NCI-H146 treated with DMSO at 0.1 percent for 48 hours (cell line): ENCODE measurements around the gene CHRM4.
"Not testable (repeated sequence)": the region's sequence is repeated elsewhere in the genome, so short reads cannot be mapped to it uniquely, and the experiment has no call there.

Experiments
- DNase-seq: peaks from one replicate; lab custom pipeline; 2025; ENCODE audit not compliant: unreplicated experiment; lab: John Stamatoyannopoulos, UW

CHRM4 gene

GRCh38 chr11:46382646-46383403 is 8.8 kb downstream of the CHRM4 start:
- DNase-seq = peak; percentile 15

DNA sequence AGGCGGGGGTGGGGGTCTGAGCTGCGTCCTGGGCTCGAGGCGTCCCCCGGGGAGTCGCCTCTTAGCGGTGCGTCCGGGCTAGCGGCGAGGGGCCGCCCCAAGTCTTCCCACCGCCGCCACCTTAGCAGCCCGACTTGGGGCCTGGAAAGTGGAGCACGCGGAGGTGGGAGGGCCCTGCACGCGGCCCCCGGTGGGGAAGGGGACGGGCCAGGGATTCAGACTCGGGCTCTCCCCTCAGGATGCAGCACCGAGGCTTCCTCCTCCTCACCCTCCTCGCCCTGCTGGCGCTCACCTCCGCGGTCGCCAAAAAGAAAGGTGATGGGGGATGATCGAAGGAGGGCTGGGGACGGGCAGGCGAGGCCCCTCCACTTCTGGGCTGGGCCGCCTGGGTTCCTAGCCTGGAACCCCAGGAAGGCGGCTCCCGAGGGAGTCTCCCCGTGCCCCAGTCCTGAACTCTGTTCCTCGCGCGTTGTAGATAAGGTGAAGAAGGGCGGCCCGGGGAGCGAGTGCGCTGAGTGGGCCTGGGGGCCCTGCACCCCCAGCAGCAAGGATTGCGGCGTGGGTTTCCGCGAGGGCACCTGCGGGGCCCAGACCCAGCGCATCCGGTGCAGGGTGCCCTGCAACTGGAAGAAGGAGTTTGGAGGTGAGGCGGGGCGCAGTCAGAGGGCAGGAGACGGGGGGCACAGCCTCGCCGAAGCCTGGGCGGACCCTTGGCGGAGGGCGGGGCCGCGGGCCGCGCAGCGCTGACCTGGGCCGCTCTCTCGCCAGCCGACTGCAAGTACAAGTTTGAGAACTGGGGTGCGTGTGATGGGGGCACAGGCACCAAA is 9.5 kb downstream of the CHRM4 start:
- DNase-seq = no peak

GRCh38 chr11:46381048-46381818 is 10.3 kb downstream of the CHRM4 start, which contains the start of gene MDK:
TSS of gene MDK (plus strand) at chr11:46381669. CDS start at chr11:46382058, 389 bp downstream.
- no peak for DNase-seq

- DNase-seq = no peak
These were observed 11.1 kb downstream of the CHRM4 start for GRCh38 chr11:46380340-46381047.

DNA sequence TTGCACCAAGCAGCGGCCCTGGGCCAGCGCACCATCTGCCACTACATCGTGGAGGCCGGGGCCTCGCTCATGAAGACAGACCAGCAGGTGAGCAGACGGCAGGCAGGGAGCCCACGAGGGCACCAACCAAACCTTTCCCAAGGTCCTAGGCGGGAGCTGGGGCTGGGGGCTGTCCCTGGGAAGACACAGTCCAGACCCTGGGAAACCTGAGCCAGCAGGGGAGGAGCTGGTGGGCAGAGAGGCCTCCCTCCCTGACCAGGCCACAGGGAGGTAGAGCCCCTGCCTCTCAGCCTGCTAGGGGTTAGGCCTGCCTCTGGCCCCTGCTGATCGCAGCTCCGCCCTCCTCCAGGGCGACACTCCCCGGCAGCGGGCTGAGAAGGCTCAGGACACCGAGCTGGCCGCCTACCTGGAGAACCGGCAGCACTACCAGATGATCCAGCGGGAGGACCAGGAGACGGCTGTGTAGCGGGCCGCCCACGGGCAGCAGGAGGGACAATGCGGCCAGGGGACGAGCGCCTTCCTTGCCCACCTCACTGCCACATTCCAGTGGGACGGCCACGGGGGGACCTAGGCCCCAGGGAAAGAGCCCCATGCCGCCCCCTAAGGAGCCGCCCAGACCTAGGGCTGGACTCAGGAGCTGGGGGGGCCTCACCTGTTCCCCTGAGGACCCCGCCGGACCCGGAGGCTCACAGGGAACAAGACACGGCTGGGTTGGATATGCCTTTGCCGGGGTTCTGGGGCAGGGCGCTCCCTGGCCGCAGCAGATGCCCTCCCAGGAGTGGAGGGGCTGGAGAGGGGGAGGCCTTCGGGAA is 11.9 kb downstream of the CHRM4 start:
- not testable (repeated sequence) for DNase-seq

- no peak for DNase-seq
These were observed 12.6 kb downstream of the CHRM4 start for GRCh38 chr11:46378811-46379481.

DNA sequence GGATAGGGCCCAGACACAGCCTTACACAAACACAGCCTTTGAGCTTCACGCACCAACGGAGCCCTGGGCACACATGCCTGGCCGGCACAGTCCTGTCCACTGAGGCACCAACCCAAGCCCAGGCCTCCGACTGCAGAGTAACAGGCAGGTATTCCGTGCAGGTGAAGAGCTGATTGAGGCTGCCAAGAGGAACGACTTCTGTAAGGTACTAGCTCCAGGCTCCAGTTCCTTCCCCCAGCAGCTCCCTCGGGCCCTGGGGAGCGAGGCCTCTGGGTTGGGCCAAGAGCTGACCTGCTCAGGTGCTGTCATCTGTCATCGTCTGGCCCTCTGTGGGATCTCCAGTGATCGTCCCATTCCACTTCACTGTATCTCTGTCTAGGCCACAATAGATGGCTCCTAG is 13.3 kb downstream of the CHRM4 start:
- DNase-seq = no peak

DNA sequence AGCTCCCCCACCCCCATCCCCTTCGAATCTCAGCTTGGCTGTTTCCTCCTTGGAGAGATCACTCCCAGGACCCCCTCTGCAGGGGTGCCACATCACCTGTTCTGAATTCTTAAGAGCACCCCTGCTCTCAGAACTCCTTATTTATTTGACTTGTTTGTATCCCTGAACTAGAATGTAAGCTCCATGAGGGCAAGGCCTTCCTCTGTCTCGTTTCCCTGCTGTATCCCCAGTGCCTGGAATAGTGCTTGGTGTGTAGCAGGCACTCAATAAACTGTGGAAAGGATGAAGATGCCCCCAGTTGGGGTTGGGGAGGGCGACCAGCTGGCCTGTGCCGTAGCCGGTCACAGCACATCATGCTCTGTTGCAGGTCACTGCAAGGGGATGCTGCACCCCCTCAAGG is 13.7 kb downstream of the CHRM4 start:
- DNase-seq = no peak

- DNase-seq = no peak
These were observed 14.3 kb downstream of the CHRM4 start for GRCh38 chr11:46377290-46377689.

DNA sequence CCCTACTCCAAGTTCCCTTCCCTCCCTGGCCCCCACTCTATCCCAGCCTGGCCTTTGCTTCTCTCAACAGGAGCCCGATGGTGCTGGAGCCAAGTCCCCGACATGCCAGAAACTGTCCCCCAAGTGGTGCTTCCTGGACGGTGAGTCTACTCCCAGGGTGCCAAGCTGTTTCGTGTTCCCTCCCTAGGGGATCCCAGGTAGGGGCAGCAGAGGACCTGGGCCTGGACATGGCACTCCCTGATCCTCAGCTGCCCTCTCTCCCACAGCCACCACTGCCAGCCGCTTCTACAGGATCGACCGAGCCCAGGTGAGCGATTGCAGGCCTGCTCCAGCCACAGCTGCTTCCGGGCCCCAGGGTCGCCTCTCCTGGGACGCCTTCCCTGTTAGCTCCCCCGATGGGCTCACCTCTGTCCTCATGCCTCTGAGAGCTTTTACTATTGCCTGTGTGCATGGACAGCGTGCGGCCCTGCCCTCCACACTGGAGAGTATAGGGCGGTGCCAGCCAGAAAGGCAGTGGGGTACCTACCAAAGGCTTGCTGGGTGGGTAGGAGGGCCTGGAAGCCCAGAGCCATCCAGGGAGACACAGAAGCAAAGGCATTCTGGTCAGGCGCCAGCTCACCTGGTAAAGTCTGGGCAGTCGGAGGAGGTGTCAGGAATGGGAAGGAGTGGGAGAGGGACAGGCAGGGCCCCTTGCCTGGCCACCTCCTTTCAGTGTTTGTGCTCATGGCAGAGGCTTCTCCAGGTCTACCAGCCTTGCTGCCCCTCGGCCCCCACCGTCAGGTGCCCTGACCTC is 15.1 kb downstream of the CHRM4 start:
- DNase-seq = no peak

- DNase-seq = no peak
These were observed 16.0 kb downstream of the CHRM4 start for GRCh38 chr11:46375392-46376101.

GRCh38 chr11:46374815-46375214 is 16.8 kb downstream of the CHRM4 start:
- DNase-seq = no peak

GRCh38 chr11:46373787-46374740 is 17.5 kb downstream of the CHRM4 start:
- no peak for DNase-seq

DNA sequence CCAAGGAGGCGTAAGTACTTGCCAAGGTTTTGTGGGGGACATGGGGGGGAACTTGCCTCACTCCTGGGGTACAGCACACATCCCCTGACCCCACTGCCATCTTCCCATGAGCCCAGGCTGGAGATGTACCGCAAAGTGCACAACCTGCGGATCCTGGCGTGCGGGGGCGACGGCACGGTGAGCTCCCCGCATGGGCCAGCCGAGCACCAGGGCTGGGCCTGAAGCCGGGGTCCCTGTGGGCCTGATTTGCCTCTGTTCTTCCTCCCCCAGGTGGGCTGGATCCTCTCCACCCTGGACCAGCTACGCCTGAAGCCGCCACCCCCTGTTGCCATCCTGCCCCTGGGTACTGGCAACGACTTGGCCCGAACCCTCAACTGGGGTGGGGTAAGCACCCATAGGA is 19.1 kb downstream of the CHRM4 start:
- not testable (repeated sequence) for DNase-seq

DNA sequence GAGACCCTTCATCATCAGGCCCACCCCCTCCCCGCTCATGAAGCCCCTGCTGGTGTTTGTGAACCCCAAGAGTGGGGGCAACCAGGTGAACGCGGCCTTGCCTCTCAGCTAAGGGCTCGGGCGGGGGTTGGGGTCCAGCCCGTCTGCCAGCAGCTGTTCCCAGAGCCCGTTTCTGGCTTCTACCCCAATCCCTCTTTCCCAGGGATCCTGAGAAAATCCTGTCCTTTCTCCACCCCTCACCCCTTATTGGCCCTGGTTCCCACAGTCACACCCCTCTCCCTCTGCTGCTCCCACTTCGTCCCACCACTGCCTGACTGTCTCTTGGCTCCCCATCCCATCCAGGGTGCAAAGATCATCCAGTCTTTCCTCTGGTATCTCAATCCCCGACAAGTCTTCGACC is 19.5 kb downstream of the CHRM4 start:
- DNase-seq = no peak

DNA sequence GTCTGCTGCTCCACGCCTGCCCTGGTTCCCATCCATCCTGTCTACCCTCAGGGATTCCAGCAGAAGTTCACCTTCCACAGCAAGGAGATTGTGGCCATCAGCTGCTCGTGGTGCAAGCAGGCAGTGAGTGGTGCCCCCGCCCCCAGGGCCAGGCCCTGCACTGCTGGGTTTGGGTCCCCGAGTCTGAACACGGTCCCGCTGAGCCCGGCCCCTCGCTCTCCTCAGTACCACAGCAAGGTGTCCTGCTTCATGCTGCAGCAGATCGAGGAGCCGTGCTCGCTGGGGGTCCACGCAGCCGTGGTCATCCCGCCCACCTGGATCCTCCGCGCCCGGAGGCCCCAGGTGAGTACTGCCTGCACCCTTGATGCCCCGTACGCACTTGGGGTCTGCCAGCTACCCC is 20.3 kb downstream of the CHRM4 start:
- not testable (repeated sequence) for DNase-seq

DNA sequence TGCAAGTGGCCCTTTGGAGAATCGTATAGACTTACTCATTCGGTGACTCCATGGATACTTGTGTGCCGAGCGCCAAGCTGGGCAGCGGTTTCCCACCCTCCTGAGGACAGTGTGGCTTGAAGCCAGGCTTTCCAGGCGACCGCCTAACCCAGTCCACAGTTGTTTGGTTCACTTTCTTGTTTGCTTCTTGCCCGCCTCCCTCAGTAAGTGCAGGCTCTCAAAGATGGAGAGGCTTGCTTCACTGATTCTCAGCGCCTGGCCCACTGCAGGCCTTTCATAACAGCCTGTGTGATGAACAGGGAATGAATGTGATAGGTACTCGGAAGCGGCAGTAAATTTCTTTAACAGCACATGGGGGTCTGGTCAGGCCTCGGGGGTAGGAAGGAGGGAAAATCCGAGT is 21.3 kb downstream of the CHRM4 start:
- DNase-seq = no peak
